Upper lobe of right lung (tissue), 1 donor: ENCODE data around the gene PDE1C. TPM values are rescaled to one million over a fixed set of nuclear protein-coding genes. Genes with fewer than 3 reads are reported as not detected.

ENCODE experiments used
- ATAC-seq: fragments of 200-7000 bp; cut with Tn5 transposase; one replicate; pipeline ENCODE4 v1.9.1; 2020; ENCODE audit warnings: mild to moderate bottlenecking, moderate library complexity
- DNase-seq: peaks from one replicate; pipeline ENCODE4 v3.0.0-alpha.2; 2020
- H3K27ac ChIP-seq: fragments of 200-600 bp; one replicate; pipeline ENCODE4 v1.8.0; 2022
- H3K27me3 ChIP-seq: fragments of 200-600 bp; one replicate; pipeline ENCODE4 v1.8.0; 2022; ENCODE audit warnings: mild to moderate bottlenecking
- H3K36me3 ChIP-seq: fragments of 200-600 bp; one replicate; pipeline ENCODE4 v1.8.0; 2022
- H3K4me1 ChIP-seq: fragments of 200-600 bp; one replicate; pipeline ENCODE4 v1.8.0; 2022
- H3K4me3 ChIP-seq: fragments of 200-600 bp; one replicate; pipeline ENCODE4 v1.8.0; 2022; ENCODE audit warnings: mild to moderate bottlenecking
- H3K9me3 ChIP-seq: fragments of 200-600 bp; one replicate; pipeline ENCODE4 v1.8.0; 2022
- CTCF ChIP-seq: fragments of 200-600 bp; IDR thresholded peaks from one replicate; pipeline ENCODE4 v1.8.0; 2022; ENCODE audit warnings: antibody characterized with exemption
- intact Hi-C: fragments of 100-400 bp; cut with DNase I; formaldehyde crosslinking; loops from one replicate; pipeline ENCODE4 v1.11.0; 2022
- total RNA-seq: library from RNA; stranded (reverse); fragmentation: NEBNext Ultra II Directional; extraction: Animal tissue kit (Norgen Biotek cat#: 25700); gene quantifications from one replicate; pipeline ENCODE4 v1.2.1, GENCODE V29; 2021
- donor health status: DM: no; HTN: yes; CAD: no; lungs with severe emphysema.

PDE1C gene
- total RNA-seq, 1 donor from 2014 or later = 13.0 TPM

- Histone ChIP-seq H3K36me3 (no peaks in the 10 kb centered on the region), H3K4me1 (no peaks in the 10 kb centered on the region), H3K27me3 (no peaks in the 10 kb centered on the region), H3K9me3 (no peaks in the 10 kb centered on the region), H3K4me3 (no peak overlapping the region), H3K27ac (no peak overlapping the region)
- TF ChIP-seq CTCF = no peak
- ATAC-seq = no peak
- no peak for DNase-seq
- intact Hi-C loops = no loop called here
Measured at GRCh38 chr7:31979690-31980330, 90.4 kb downstream of the PDE1C start.

DNA sequence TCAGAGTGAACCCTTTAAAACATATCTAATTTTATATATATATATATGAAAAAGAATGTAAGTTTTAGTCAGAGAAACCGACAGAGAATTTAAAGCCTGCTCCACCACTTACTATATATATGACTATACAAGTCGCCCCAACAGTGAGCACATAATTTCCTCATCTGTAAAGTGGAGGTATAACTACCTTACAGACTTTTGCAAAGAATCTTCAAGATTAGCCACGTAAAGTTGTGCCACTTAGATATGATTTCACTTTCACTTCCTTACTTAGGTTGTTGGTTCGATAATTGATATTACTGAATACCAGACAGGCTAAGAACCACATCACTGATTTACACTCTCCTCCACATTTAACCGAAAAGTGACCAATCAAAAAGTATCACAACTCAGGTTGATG lies 94.7 kb downstream of the PDE1C start:
- TF ChIP-seq CTCF = no peak
- ATAC-seq = no peak
- Histone ChIP-seq H3K4me1 (no peaks in the 10 kb centered on the region), H3K36me3 (no peaks in the 10 kb centered on the region), H3K4me3 (no peak overlapping the region), H3K27ac (no peak overlapping the region), H3K9me3 (no peaks in the 10 kb centered on the region), H3K27me3 (no peaks in the 10 kb centered on the region)
- intact Hi-C loops = no loop called here
- DNase-seq = no peak

- TF ChIP-seq CTCF = no peak
- H3K4me1 ChIP-seq = no peaks in the 10 kb centered on the region
- H3K9me3 ChIP-seq = no peaks in the 10 kb centered on the region
- ATAC-seq (no peak), DNase-seq (no peak)
- H3K36me3 ChIP-seq = no peaks in the 10 kb centered on the region
- intact Hi-C loops = no loop called here
- H3K27ac ChIP-seq = no peak overlapping the region
- H3K27me3 ChIP-seq = no peaks in the 10 kb centered on the region
- H3K4me3 ChIP-seq = no peak overlapping the region
Measured at GRCh38 chr7:31974351-31974750, 95.9 kb downstream of the PDE1C start.

DNA sequence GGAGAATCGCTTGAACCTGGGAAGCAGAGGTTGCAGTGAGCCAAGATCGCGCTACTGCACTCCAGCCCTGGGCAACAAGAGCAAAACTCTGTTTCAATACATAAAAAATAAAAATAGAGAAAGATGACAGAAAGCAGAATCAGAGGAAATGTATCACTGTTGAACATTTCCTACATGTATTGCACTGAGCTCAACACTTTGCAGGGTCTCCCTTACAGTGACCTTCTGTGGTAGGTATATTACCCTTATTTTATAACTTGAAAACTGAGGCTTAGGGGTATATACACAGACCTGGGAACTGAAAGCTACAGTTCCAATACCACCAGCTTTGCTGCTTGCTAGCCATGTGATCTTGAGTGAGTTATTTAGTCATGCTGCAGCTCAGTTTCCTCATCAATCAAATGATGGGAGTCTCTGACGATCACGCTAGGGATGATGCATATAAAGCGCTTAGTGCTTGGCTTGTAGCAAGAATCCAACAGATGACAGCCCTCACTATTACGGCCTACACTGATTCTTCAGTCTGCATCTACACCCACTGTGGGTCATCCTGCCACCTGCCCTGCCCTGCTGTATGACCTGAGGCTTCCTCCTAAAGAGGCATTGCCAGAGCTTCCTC lies 99.0 kb downstream of the PDE1C start:
- Histone ChIP-seq H3K9me3 (no peaks in the 10 kb centered on the region), H3K4me3 (no peak overlapping the region), H3K36me3 (no peaks in the 10 kb centered on the region), H3K27me3 (no peaks in the 10 kb centered on the region), H3K4me1 (no peaks in the 10 kb centered on the region), H3K27ac (no peak overlapping the region)
- intact Hi-C loops = no loop called here
- ATAC-seq = no peak
- TF ChIP-seq CTCF = no peak
- DNase-seq = no peak

GRCh38 chr7:31970501-31970900 lies 99.7 kb downstream of the PDE1C start:
- no peak overlapping the region for H3K4me3 ChIP-seq
- H3K4me1 ChIP-seq = no peaks in the 10 kb centered on the region
- H3K27ac ChIP-seq = no peak overlapping the region
- ATAC-seq (no peak), DNase-seq (no peak)
- H3K9me3 ChIP-seq = no peaks in the 10 kb centered on the region
- TF ChIP-seq CTCF = no peak
- no peaks in the 10 kb centered on the region for H3K27me3 ChIP-seq
- no peaks in the 10 kb centered on the region for H3K36me3 ChIP-seq
- intact Hi-C loops = no loop called here
